Embryonic facial prominence (tissue), 1 donor: Measurements from ENCODE around the gene POU5F2.

Source experiments
- DNase-seq: peaks from one replicate; pipeline ENCODE4 v3.0.0-alpha.2; 2016; ENCODE audit errors: extremely low spot score

POU5F2 gene, protein sequence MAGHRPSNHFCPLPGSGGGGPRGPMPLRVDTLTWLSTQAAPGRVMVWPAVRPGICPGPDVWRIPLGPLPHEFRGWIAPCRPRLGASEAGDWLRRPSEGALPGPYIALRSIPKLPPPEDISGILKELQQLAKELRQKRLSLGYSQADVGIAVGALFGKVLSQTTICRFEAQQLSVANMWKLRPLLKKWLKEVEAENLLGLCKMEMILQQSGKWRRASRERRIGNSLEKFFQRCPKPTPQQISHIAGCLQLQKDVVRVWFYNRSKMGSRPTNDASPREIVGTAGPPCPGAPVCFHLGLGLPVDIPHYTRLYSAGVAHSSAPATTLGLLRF

GRCh38 chr5:93741136-93741811, at the start of gene POU5F2:
Gene POU5F2 (minus strand): TSS chr5:93741600. CDS start chr5:93741563, 37 bp downstream.
- no peak for DNase-seq

GRCh38 chr5:93790401-93790800, 49.0 kb upstream of the POU5F2 start:
- no peak for DNase-seq

DNA sequence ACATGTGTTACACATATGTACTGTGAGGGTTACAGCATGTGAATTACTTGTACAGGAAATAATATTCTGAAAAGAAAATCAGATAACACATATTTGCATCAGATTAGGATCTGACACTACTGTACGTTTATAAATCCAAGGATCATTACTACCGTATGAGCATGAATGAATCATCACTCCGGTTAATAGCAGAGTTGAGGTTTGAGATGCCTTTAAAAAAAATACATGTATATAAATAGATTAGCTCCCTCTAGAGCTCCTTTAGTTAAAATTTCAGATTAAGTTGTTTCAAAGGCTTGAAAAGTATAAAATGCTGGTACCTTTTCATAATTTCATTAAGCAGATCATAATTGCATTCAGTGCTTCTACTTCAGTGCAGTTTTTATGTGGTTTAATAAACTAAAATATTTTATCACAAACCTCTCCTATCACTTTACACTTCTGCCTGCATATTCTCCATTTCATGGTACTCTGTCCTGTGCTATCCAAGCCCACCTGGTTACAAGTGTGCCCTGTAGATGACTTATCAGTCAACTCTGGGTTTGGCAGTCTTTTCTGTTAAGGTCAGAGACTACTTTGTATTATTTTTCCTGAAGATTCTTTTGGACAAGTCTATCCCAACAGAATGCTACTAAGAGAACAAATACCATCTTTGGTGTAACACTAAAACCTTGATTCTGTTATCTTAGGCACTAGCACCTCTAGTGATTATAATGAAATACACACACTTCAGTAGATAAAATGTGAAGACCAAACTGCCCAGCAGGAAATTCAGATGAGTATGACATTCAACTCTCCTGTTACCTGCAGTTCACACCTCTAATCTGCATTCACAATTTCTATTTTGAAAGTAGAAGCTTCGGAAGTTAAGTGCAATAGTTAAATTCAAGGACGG, 48.0 kb upstream of the POU5F2 start:
- DNase-seq: no peak

DNA sequence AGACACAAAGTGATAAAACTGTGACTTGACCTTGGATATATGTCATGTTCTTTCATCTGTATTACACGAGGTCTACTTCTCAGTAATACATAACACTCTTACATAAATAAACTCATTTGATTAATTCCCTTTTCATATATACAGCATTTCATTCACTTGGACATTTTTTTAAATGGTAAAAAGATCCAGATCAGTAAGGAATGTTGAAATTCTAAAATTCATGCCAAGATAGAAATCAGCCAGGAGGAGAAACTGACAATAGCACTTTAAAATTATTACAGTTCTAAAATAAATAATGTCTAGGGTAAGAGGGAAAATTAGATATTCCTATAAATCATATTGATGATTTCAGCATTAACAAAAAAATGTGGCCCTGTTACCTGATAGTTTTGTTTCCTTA, 46.2 kb upstream of the POU5F2 start:
- DNase-seq: no peak

GRCh38 chr5:93785475-93785874, 44.1 kb upstream of the POU5F2 start:
- no peak for DNase-seq

DNA sequence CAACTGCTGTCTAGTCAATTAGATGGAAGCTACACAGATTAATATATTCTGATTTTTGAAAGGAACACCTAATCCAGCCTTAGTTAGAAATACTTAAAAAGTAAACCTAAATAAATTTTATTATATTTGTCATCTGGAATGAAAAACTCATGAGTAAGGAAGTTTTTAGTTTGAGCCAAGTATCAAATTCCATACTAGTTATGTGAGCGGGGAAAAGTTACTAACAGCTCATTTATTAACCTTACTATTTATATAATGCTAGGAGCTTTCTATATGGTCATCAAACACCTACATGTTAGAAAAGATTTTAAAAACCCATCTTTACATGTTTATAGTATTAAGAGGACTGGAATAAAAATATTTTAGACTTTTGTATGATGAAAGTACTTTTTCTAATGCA, 41.6 kb upstream of the POU5F2 start:
- DNase-seq: no peak

- DNase-seq: no peak
These were observed 36.2 kb upstream of the POU5F2 start for GRCh38 chr5:93777620-93778019.

DNA sequence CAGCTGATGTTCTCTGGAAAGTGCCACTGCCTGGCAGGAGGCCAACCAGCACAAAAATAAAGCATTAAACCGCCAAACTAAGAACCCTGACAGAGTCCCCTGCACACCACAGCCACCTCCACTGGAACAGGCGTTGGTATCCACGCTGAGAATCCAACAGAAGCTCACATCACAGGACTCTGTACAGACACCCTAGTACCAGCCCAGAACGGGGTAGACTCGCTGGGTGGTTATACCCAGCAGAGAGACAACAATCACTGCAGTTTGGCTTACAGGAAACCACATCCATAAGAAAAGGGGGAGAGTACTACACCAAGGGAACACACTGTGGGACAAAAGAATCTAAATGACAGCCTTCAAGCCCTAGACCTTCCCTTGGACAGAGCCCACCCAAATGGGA, 15.0 kb upstream of the POU5F2 start:
- DNase-seq: no peak

DNA sequence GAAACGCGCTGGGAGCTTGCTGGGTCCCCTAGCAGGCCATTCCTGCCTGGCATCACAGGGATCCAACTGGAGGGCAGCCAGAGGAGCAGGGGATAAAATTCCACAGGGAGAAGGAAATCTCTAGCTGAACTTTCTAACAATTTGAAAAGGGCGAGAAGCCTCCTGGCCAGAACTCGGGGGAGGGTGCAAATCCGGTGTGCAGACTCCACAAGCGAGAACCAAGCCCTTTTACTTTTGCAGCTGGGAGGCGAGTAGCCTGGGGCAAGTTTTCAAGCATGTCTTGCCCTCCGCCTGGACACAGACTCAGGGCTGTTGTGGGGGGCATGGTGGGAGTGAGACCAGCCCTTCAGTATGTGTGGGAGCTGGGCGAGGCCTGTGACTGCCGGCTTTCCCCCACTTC, 14.3 kb upstream of the POU5F2 start:
- DNase-seq: no peak

- DNase-seq: no peak
These were observed 7.5 kb upstream of the POU5F2 start for GRCh38 chr5:93748875-93749397.

DNA sequence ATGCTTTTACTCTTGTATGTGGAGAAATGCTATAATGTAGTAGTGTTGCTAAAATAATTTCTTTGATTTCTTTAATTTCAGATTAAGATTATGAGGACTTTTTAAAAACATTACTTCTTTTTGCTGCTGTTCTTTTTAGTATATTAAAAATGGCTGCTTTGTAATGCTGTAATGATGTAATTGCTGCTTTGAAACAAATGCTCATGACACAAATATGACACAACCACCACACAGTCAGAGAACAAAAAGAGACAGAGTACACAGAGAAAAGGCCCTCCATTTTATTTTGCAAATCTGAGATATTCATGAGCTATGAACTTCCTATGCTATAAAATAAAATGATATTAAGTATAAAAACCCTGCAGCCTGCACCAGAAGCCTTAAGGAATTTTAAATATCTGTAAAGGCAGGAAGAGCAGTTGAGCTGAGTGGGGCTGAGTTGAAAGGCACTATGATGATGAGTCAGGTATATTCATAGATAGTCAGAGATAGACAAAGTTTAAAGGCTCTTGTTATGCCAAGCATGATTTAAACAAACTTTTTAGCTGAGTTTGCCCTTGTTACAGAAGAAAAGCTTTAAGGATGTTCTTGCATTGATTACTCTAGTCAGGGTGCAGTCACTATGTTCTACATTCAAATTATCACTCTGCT, 5.1 kb upstream of the POU5F2 start:
- no peak for DNase-seq

GRCh38 chr5:93736284-93736683, 5.1 kb downstream of the POU5F2 start:
- DNase-seq: no peak

GRCh38 chr5:93735378-93735777, 6.0 kb downstream of the POU5F2 start:
- no peak for DNase-seq

- no peak for DNase-seq
These were observed 9.4 kb downstream of the POU5F2 start for GRCh38 chr5:93731987-93732386.

GRCh38 chr5:93726595-93726994, 14.8 kb downstream of the POU5F2 start:
- DNase-seq: no peak

DNA sequence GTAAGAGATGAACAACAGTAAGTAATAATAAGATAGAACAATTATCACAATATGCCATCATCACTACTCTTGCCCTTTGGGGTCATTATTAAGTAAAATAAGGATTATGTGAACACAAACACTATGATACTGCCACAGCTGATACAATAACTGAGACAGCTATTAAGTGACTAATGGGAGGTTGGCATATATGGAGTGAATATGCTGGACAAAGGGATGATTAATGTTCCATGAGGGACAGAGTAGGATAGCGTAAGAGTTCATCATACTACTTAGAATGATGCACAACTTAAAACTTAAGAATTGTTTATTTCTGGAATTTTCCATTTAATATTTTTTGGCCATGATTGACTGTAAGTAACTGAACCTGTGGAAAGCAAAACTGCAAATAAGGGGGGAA, 16.6 kb downstream of the POU5F2 start:
- DNase-seq: no peak

DNA sequence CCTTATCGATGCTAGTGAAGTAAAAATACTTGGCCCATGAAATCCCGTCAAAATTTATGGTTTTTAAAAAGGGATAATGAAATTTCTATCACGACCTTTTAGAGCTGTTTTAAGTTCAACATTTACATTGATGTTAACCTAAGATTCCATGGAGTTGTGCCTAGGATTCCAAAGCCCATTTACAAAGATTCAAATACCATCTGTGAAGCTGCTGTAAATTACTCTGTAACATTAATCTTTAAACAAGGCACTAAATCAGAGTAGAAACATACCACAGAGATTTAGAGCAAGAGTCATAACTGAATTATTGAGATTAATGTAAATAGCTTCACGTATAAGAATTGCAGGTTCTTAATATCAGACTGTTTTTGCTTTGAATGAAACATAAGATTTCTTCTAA, 17.7 kb downstream of the POU5F2 start:
- no peak for DNase-seq

DNA sequence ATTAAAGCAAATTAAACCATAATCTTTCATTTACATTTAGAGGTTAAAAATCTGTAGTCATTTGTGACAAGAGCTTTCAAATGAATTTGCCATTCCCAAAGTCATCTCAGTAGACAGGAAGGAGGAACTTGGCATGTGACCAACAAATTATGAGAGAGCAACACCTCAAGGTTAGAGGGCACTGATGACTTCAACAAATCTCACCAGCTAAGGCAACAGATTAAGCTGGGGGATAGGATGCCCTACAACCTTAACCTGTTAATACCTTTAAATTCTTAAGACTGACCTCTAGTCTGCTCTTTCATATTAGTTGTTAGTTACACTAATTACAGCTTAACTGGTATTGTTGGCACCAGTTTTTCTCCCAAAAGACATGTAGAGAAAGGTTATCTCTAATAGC, 18.4 kb downstream of the POU5F2 start:
- no peak for DNase-seq

DNA sequence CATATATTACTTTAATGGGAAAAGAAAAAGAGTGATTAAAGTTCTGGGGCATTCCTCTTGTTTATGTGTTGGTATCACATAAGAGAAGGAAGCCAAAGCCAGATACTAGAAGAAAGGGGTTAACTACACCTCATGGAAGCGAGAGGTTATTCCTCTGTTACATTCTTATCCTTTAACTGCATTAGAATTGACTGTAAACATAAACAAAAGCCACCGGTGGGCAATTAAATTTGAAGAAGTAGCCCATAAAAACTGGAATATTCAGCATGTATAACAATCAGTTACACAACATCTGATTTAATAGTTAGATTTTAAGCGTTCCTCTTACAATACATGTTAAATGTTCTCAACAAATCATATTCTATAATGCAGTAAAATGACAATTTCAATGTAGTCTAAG, 18.8 kb downstream of the POU5F2 start:
- DNase-seq: no peak

DNA sequence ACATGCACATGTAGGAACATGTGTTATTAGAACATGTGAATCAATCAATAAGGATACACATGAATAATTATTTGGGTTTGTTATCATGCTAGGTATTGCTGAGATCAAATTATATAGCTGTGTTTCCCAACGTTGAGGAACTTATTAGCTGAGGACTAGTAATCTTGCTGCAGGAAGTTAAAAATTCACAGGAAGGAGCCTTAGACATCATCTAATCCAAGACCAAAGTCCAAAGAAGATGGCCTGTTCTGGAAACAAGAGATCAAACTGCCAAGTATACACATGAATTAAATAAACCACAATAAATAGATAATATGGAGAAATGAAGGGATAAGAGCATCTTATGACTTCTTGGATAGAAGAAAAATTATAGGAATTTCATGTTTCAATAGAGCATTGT, 19.9 kb downstream of the POU5F2 start:
- DNase-seq: no peak

DNA sequence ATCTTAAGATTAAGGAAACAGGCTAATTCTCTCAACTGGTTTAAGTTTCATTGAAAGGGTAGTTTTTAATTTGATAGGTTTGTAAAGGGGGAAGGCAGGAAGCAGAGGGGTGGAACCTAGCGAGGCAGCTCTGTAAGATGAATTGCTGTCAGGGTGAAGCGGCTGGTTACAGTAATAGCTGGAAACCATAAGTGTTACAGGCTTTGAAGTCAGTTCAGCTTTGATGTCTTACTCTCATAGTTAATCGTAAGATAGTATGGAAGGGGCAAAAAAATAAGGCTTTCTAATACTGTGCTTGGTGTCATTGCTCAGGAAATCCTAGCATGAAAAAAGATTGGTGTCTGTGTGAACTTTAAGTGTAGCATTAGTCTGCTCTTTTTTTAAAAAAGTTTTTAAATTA, 20.3 kb downstream of the POU5F2 start:
- DNase-seq: no peak

DNA sequence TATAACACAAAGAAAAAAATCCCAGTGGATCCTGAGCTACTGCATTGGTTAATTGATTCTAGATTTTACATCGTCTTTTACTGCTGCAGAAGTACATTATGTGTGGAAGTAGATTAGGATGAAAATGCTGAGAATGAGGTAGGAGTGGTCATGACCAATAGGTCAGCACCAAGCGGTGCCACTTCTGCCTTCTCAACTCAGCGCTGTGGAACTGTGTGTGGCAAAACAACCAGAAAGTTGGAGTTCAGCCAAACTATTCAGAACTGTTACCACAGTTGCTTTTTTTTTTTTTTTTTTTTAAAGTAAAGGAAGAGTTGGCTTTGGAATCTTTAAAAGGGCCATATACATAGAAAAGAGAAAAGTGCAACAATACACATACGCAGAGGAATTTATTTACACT, 24.2 kb downstream of the POU5F2 start:
- DNase-seq: no peak
